H1 (cell line): ENCODE measurements around the gene SIX5. TPM values are rescaled to one million over a fixed set of nuclear protein-coding genes. Genes with fewer than 3 reads are reported as not detected.
A peak's percentile ranks its signal among the peaks of the same experiment; 100 is the strongest.

Source experiments
- CTCF ChIA-PET: fragments of 300-600 bp; sonication (Branson Sonifier 250); formaldehyde crosslinking; loops from one replicate; lab custom pipeline; 2021; ENCODE audit not compliant: partially characterized antibody; lab: Charles Lee
- POLR2A ChIA-PET: fragments of 300-600 bp; sonication (Branson Sonifier 250); formaldehyde crosslinking; loops from one replicate; lab custom pipeline; 2021; ENCODE audit warnings: inconsistent platforms; ENCODE audit not compliant: partially characterized antibody; lab: Charles Lee
- DNase-seq, 2 experiments: peaks; one replicate each; pipeline versions ENCODE4 v3.0.0 to v3.0.0-alpha.2; 2010 to 2022; ENCODE audit warnings: low spot score in 2 of 2, low read depth in 1 of 2, mixed read lengths in 1 of 2
- FAIRE-seq: peaks from 2 replicates; lab custom pipeline; 2011; peaks lifted over from hg19 to GRCh38; lab: Jason Lieb, UNC
- H2AFZ ChIP-seq: 2 replicates; pipeline ENCODE4 v1.8.1; 2012; ENCODE audit warnings: low read length, inconsistent platforms
- H2AK5ac ChIP-seq: 2 replicates; pipeline ENCODE4 v1.6.1; 2013; ENCODE audit warnings: low read depth, low read length
- H2BK120ac ChIP-seq: replicated peaks from 2 replicates; pipeline ENCODE3; 2013; ENCODE audit warnings: low read depth, low read length, inconsistent platforms
- H2BK12ac ChIP-seq: 2 replicates; pipeline ENCODE4 v1.6.1; 2013; ENCODE audit warnings: low read depth, low read length
- H2BK15ac ChIP-seq: 2 replicates; pipeline ENCODE4 v1.6.1; 2013; ENCODE audit warnings: low read length
- H2BK20ac ChIP-seq: 2 replicates; pipeline ENCODE4 v1.6.1; 2013; ENCODE audit warnings: low read length
- H2BK5ac ChIP-seq: 2 replicates; pipeline ENCODE4 v1.6.1; 2013; ENCODE audit warnings: low read depth, low read length
- H3K14ac ChIP-seq: 2 replicates; pipeline ENCODE4 v1.6.1; 2013; ENCODE audit warnings: inconsistent platforms; ENCODE audit not compliant: insufficient read length
- H3K18ac ChIP-seq: 2 replicates; pipeline ENCODE4 v1.6.1; 2013; ENCODE audit warnings: low read length; ENCODE audit errors: extremely low read depth
- H3K23ac ChIP-seq: 2 replicates; pipeline ENCODE4 v1.6.1; 2013; ENCODE audit warnings: inconsistent platforms; ENCODE audit not compliant: insufficient read length
- H3K23me2 ChIP-seq: 2 replicates; pipeline ENCODE4 v1.6.1; 2013; ENCODE audit warnings: low read depth, low read length
- H3K27ac ChIP-seq: 2 replicates; pipeline ENCODE4 v1.6.1; 2011; ENCODE audit warnings: low read depth, low read length, inconsistent platforms
- H3K27me3 ChIP-seq, 4 experiments: replicated peaks in 1 of 4; 1 replicate in 1 of 4; 2 replicates in 3 of 4; pipeline versions ENCODE4 v1.6.1 to v1.8.1; 2011 to 2013; ENCODE audit warnings: low read length in 3 of 4, mild to moderate bottlenecking in 3 of 4, inconsistent platforms in 2 of 4, mixed read lengths in 2 of 4, moderate library complexity in 1 of 4; ENCODE audit not compliant: control insufficient read depth in 3 of 4, insufficient read depth in 3 of 4; ENCODE audit errors: extremely low read depth in 1 of 4
- H3K36me3 ChIP-seq, 4 experiments: 2 replicates each; pipeline versions ENCODE4 v1.6.1 to v1.8.1; 2011 to 2013; ENCODE audit warnings: mild to moderate bottlenecking in 4 of 4, low read length in 3 of 4, moderate library complexity in 2 of 4, control low read depth in 1 of 4, inconsistent platforms in 1 of 4; ENCODE audit not compliant: insufficient read depth in 4 of 4, control insufficient read depth in 2 of 4
- H3K4ac ChIP-seq: replicated peaks from 2 replicates; pipeline ENCODE3; 2013; ENCODE audit warnings: low read length, low read depth, mixed read lengths, inconsistent platforms; ENCODE audit not compliant: insufficient read length
- H3K4me1 ChIP-seq, 4 experiments: replicated peaks in 1 of 4; 1 replicate in 1 of 4; 2 replicates in 3 of 4; pipeline versions ENCODE4 v1.6.1 to v1.8.1; 2011 to 2013; ENCODE audit warnings: low read length in 3 of 4, inconsistent platforms in 2 of 4, mixed read lengths in 1 of 4; ENCODE audit not compliant: insufficient read depth in 4 of 4, control insufficient read depth in 3 of 4
- H3K4me2 ChIP-seq, 2 experiments: 2 replicates each; pipeline versions ENCODE4 v1.6.1 to v1.8.1; 2011 to 2013; ENCODE audit warnings: low read depth in 2 of 2, low read length in 2 of 2, control low read depth in 1 of 2, inconsistent platforms in 1 of 2, mild to moderate bottlenecking in 1 of 2; ENCODE audit not compliant: insufficient read depth in 1 of 2
- H3K4me3 ChIP-seq, 4 experiments: fragments of 200-600, 300-600 bp in 1 of 4; sonication (generic), shearing (Covaris generic), sonication (Bioruptor Twin) in 1 of 4; 2 replicates each; pipeline versions ENCODE4 v1.5.1 to v1.8.1; 2011 to 2016; ENCODE audit warnings: low read length in 4 of 4, low read depth in 3 of 4, control low read depth in 2 of 4, inconsistent platforms in 2 of 4, mild to moderate bottlenecking in 2 of 4, mixed read lengths in 1 of 4, moderate library complexity in 1 of 4; ENCODE audit not compliant: insufficient read depth in 2 of 4; ENCODE audit errors: extremely low read depth in 1 of 4
- H3K56ac ChIP-seq: replicated peaks from 2 replicates; pipeline ENCODE3; 2013; ENCODE audit warnings: low read depth, mild to moderate bottlenecking, mixed read lengths, low read length, inconsistent platforms; ENCODE audit not compliant: insufficient read length
- H3K79me1 ChIP-seq: 2 replicates; pipeline ENCODE4 v1.6.1; 2013; ENCODE audit warnings: low read depth, low read length, control low read depth
- H3K79me2 ChIP-seq, 2 experiments: 2 replicates each; pipeline versions ENCODE4 v1.6.1 to v1.8.1; 2012 to 2013; ENCODE audit warnings: low read length in 2 of 2, mild to moderate bottlenecking in 2 of 2, inconsistent platforms in 1 of 2; ENCODE audit not compliant: insufficient read depth in 2 of 2, control insufficient read depth in 1 of 2
- H3K9ac ChIP-seq, 4 experiments: replicated peaks in 1 of 4; 1 replicate in 1 of 4; 2 replicates in 3 of 4; pipeline versions ENCODE4 v1.6.1 to v1.8.1; 2011 to 2013; ENCODE audit warnings: low read depth in 3 of 4, low read length in 3 of 4, control low read depth in 2 of 4, mild to moderate bottlenecking in 2 of 4, moderate library complexity in 2 of 4, inconsistent platforms in 1 of 4; ENCODE audit errors: extremely low read depth in 1 of 4
- H3K9me3 ChIP-seq, 2 experiments: 2 replicates each; pipeline versions ENCODE4 v1.6.1 to v1.8.1; 2012 to 2013; ENCODE audit warnings: mild to moderate bottlenecking in 2 of 2, moderate library complexity in 2 of 2, control low read depth in 1 of 2, inconsistent platforms in 1 of 2, low read depth in 1 of 2, low read length in 1 of 2, mixed read lengths in 1 of 2; ENCODE audit not compliant: insufficient read depth in 2 of 2
- H4K20me1 ChIP-seq, 2 experiments: replicated peaks in 1 of 2; 2 replicates each; pipeline versions ENCODE3 to v1.8.1; 2011 to 2013; ENCODE audit warnings: inconsistent platforms in 2 of 2, low read length in 2 of 2, mild to moderate bottlenecking in 1 of 2; ENCODE audit not compliant: insufficient read depth in 2 of 2, control insufficient read depth in 1 of 2
- H4K5ac ChIP-seq: 2 replicates; pipeline ENCODE4 v1.6.1; 2013; ENCODE audit warnings: low read length, low read depth, mixed read lengths, inconsistent platforms; ENCODE audit not compliant: insufficient read length
- H4K8ac ChIP-seq: 2 replicates; pipeline ENCODE4 v1.8.0; 2013; ENCODE audit warnings: mild to moderate bottlenecking, moderate library complexity, low read length, inconsistent platforms; ENCODE audit not compliant: insufficient read depth; ENCODE audit errors: extremely low read depth
- H4K91ac ChIP-seq: replicated peaks from 2 replicates; pipeline ENCODE3; 2013; ENCODE audit warnings: low read length, mixed read lengths, inconsistent platforms; ENCODE audit not compliant: insufficient read length
- E2F6 ChIP-seq: IDR thresholded peaks from 2 replicates; pipeline ENCODE4 v1.6.1; 2012; ENCODE audit warnings: inconsistent platforms
- EZH2 ChIP-seq: fragments of 200-600 bp; sonication (generic); IDR thresholded peaks from 2 replicates; pipeline ENCODE4 v1.7.1; 2012; ENCODE audit warnings: low read depth, mild to moderate bottlenecking, moderate library complexity, low read length, inconsistent platforms; ENCODE audit not compliant: severe bottlenecking
- KDM4A ChIP-seq: IDR thresholded peaks from one replicate; pipeline ENCODE4 v1.7.1; 2012; ENCODE audit warnings: low read depth, mild to moderate bottlenecking, moderate library complexity, low read length, inconsistent platforms; ENCODE audit not compliant: severe bottlenecking
- KDM5A ChIP-seq: fragments of 200-600 bp; IDR thresholded peaks from 2 replicates; pipeline ENCODE4 v1.7.1; 2012; ENCODE audit warnings: mild to moderate bottlenecking, low read length, inconsistent platforms, mixed read lengths
- MAX ChIP-seq: IDR thresholded peaks from 2 replicates; pipeline ENCODE4 v1.6.1; 2012; ENCODE audit warnings: inconsistent platforms
- NRF1 ChIP-seq: IDR thresholded peaks from 2 replicates; pipeline ENCODE4 v1.6.1; 2011; ENCODE audit warnings: mild to moderate bottlenecking, low read depth, low read length, improper control_type of control experiment
- POLR2AphosphoS5 ChIP-seq: IDR thresholded peaks from 2 replicates; pipeline ENCODE4 v1.6.1; 2011; ENCODE audit warnings: low read depth, low read length
- TAF1 ChIP-seq: IDR thresholded peaks from 2 replicates; pipeline ENCODE4 v1.6.1; 2011; ENCODE audit warnings: mild to moderate bottlenecking, low read depth, low read length
- WGBS, 2 experiments: shearing (Covaris generic) in 1 of 2; methylation state at CpG; one replicate each; pipeline versions ENCODE4 v1.1.6 to v1.1.7; 2013 to 2015; ENCODE audit warnings: low lambda C conversion rate in 2 of 2, mixed read lengths in 2 of 2, inconsistent platforms in 1 of 2, low coverage in 1 of 2, missing lambda C conversion rate in 1 of 2; ENCODE audit not compliant: insufficient replicate concordance in 2 of 2, insufficient coverage in 1 of 2, insufficient read length in 1 of 2; ENCODE audit errors: extremely low coverage in 1 of 2, missing lambda C conversion rate in 1 of 2; 5-methylcytosine and 5-hydroxymethylcytosine counted together
- polyA plus RNA-seq, 7 experiments: library from polyadenylated mRNA; depleted of rRNA in 3 of 7; stranded (reverse) in 5 of 7; unstranded in 2 of 7; fragments of >200 nt in 5 of 7; fragments of 200-250 nt in 2 of 7; gene quantifications; 1 replicate in 5 of 7; 2 replicates in 1 of 7; 4 replicates in 1 of 7; pipeline versions ENCODE4 v1.2.1 to v1.2.3, GENCODE V29; 2011 to 2013; ENCODE audit warnings: missing spikeins in 2 of 7, mixed read lengths in 2 of 7
- total RNA-seq: library from RNA; stranded (reverse); fragmentation: NEBNext Ultra II Directional; extraction: Animal tissue kit (Norgen Biotek cat#: 25700); gene quantifications from 2 replicates; pipeline ENCODE4 v1.2.1, GENCODE V29; 2021

The SIX5 gene
- total and polyA plus RNA-seq, 2 of the 8 experiments (the other 6 are each of a cell fraction or from before 2014, with no cell fraction given): 20.9 to 24.2 TPM

- Histone ChIP-seq H3K27ac (peak overlapping the region; percentile 96; the same call in 1 of the 2 replicates), H2AFZ (no peak overlapping the region)
Measured at GRCh38 chr19:45767881-45768654, 984 bp downstream of the SIX5 start.

More at GRCh38 chr19:45767881-45768654, 984 bp downstream of the SIX5 start:
- no peak overlapping the region for H2BK120ac ChIP-seq
- 1% methylated on average over 81 of the region's 102 CpGs; no CpG with 5 or more reads in 1 of the 2 experiments for WGBS, 2 experiments
- peak overlapping the region; percentile 61 to 94 for H3K4me2 ChIP-seq
- no peak overlapping the region for H3K14ac ChIP-seq
- no peak overlapping the region for H2BK15ac ChIP-seq
- peaks cover 7 to 41% (median 31%) of the 10 kb centered on the region in 4 experiments for H3K4me1 ChIP-seq
- peak overlapping the region; percentile 32 for H4K91ac ChIP-seq
- ChIA-PET POLR2A (interaction anchor here (0.5 to 16.2 kb wide), 25 partner anchors 12 to 240 kb away, joined by 3 to 284 read pairs (median 6); partner anchors contain the start of genes DMPK, DMWD, FBXO46 and MEIOSIN), CTCF (interaction anchor here (0.6 to 6.7 kb wide), 16 partner anchors 9 to 1059 kb away, joined by 3 to 55 read pairs (median 4); partner anchors contain the start of genes DMPK, DMWD, FOXA3 and RSPH6A)
- H2BK5ac ChIP-seq: 0 out of 2 replicates have a peak overlapping the region, but pooled peaks have one; percentile 44
- H3K36me3 ChIP-seq: peaks cover 0 to 2% (median 0%) of the 10 kb centered on the region in 4 experiments; a peak in 2 of 8 replicates
- no peaks in the 10 kb centered on the region for H3K9me3 ChIP-seq
- no peaks in the 10 kb centered on the region for H3K79me1 ChIP-seq
- peak overlapping the region; percentile 41 for H3K4ac ChIP-seq
- H3K23ac ChIP-seq: no peak overlapping the region
- peaks cover 28% of the 10 kb centered on the region for H3K23me2 ChIP-seq
- H3K18ac ChIP-seq: peak overlapping the region; percentile 87
- no peaks in the 10 kb centered on the region for H3K79me2 ChIP-seq
- H2BK20ac ChIP-seq: no peak overlapping the region
- peak overlapping the region; percentile 95 for H4K8ac ChIP-seq
- H3K56ac ChIP-seq: peak overlapping the region; percentile 92
- H3K9ac ChIP-seq: peak overlapping the region; percentile 22 to 78 (median 70)
- DNase-seq: peak in 1 of 2 experiments; percentile 79
- H3K4me3 ChIP-seq: peak overlapping the region; percentile 57 to 89 (median 71)
- peak overlapping the region; percentile 51 for H4K5ac ChIP-seq
- H2AK5ac ChIP-seq: no peak overlapping the region; the same call in 1 of the 2 replicates
- no peak for FAIRE-seq
- TF ChIP-seq KDM5A (no peak), TAF1 (peak; percentile 18; the same call in 1 of the 2 replicates), MAX (peak; percentile 56), NRF1 (0 out of 2 replicates have a peak, but pooled peaks have one; percentile 8), POLR2AphosphoS5 (0 out of 2 replicates have a peak, but pooled peaks have one; percentile 7), E2F6 (peak; percentile 49; the same call in 1 of the 2 replicates), EZH2 (no peak), KDM4A (peak; percentile 20)
- H2BK12ac ChIP-seq: peak overlapping the region; percentile 75; the same call in 1 of the 2 replicates
- no peaks in the 10 kb centered on the region for H3K27me3 ChIP-seq
- peaks cover 0 to 3% of the 10 kb centered on the region in 2 experiments for H4K20me1 ChIP-seq
